ENCODE data around the gene MACROD2.

MACROD2 gene

DNA sequence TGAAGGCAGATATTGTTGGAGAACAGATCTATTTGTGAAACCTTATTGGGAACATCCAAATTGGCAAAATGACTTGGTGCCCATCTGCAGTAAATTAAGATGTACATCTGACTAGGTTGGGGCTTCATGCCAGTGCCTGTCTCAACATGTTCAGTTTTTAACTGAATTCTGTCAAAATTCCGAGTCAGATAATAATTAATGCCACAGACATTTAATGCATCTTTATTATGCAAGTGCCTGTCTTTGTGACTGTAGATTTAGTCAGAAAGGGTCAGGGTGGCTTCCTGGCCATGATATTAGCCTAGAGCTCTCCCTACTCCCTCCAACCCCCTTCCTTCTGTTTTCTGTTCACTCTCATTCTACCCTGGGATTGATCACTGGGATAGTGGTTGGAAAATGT lies 541.4 kb downstream of the MACROD2 start:
- DNase-seq (ENCODE audit: low spot score in 2 of 2) = no peak
- Mint-ChIP-seq H3K9me3 (no peaks in the 10 kb centered on the region), H3K4me1 (no peaks in the 10 kb centered on the region), H3K27me3 (peaks cover 2% of the 10 kb centered on the region), H3K36me3 (no peaks in the 10 kb centered on the region), H3K4me3 (no peak overlapping the region), H3K27ac (no peak overlapping the region)
- ATAC-seq (ENCODE audit: low read depth) = no peak

DNA sequence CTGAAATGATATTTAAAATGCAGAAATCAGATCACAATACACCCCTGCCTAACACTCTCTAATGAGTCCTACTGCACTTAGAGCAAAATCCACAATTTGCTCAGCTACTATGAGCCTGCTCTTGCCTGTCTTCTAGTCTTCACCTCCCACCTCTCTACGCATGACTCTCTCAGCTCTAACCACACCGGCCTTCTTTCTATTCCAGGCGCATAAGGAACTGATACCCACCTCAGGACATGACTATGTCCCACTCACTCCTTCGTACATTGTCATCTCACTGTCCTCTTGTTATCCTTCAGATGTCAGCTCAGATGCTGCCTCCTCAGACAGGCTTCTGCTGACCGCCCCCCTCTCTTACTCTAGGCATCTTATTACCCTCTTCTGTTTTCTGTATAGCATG lies 543.1 kb downstream of the MACROD2 start:
- peaks cover 2% of the 10 kb centered on the region for H3K27me3 Mint-ChIP-seq
- no peak overlapping the region for H3K4me3 Mint-ChIP-seq
- H3K4me1 Mint-ChIP-seq = no peaks in the 10 kb centered on the region
- no peak overlapping the region for H3K27ac Mint-ChIP-seq
- H3K9me3 Mint-ChIP-seq = no peaks in the 10 kb centered on the region
- no peaks in the 10 kb centered on the region for H3K36me3 Mint-ChIP-seq
- ATAC-seq (ENCODE audit: low read depth) (no peak), DNase-seq (ENCODE audit: low spot score in 2 of 2) (no peak)

- peaks cover 2% of the 10 kb centered on the region for H3K27me3 Mint-ChIP-seq
- ATAC-seq (ENCODE audit: low read depth) (no peak), DNase-seq (ENCODE audit: low spot score in 2 of 2) (no peak)
- H3K27ac Mint-ChIP-seq = no peak overlapping the region
- H3K4me3 Mint-ChIP-seq = no peak overlapping the region
- no peaks in the 10 kb centered on the region for H3K36me3 Mint-ChIP-seq
- no peaks in the 10 kb centered on the region for H3K9me3 Mint-ChIP-seq
- no peaks in the 10 kb centered on the region for H3K4me1 Mint-ChIP-seq
Observed at GRCh38 chr20:14543040-14543439, 547.7 kb downstream of the MACROD2 start.

GRCh38 chr20:14544688-14545087 lies 549.4 kb downstream of the MACROD2 start:
- Mint-ChIP-seq H3K4me3 (no peak overlapping the region), H3K36me3 (no peaks in the 10 kb centered on the region), H3K4me1 (no peaks in the 10 kb centered on the region), H3K27ac (no peak overlapping the region), H3K9me3 (no peaks in the 10 kb centered on the region), H3K27me3 (no peaks in the 10 kb centered on the region)
- no peak for DNase-seq (ENCODE audit: low spot score in 2 of 2)
- no peak for ATAC-seq (ENCODE audit: low read depth)

GRCh38 chr20:14550655-14551054 lies 555.3 kb downstream of the MACROD2 start:
- no peak overlapping the region for H3K4me3 Mint-ChIP-seq
- no peaks in the 10 kb centered on the region for H3K27me3 Mint-ChIP-seq
- peaks cover 3% of the 10 kb centered on the region for H3K9me3 Mint-ChIP-seq
- no peak overlapping the region for H3K27ac Mint-ChIP-seq
- H3K36me3 Mint-ChIP-seq = no peaks in the 10 kb centered on the region
- no peaks in the 10 kb centered on the region for H3K4me1 Mint-ChIP-seq
- DNase-seq (ENCODE audit: low spot score in 2 of 2) = no peak
- ATAC-seq (ENCODE audit: low read depth) = no peak

DNA sequence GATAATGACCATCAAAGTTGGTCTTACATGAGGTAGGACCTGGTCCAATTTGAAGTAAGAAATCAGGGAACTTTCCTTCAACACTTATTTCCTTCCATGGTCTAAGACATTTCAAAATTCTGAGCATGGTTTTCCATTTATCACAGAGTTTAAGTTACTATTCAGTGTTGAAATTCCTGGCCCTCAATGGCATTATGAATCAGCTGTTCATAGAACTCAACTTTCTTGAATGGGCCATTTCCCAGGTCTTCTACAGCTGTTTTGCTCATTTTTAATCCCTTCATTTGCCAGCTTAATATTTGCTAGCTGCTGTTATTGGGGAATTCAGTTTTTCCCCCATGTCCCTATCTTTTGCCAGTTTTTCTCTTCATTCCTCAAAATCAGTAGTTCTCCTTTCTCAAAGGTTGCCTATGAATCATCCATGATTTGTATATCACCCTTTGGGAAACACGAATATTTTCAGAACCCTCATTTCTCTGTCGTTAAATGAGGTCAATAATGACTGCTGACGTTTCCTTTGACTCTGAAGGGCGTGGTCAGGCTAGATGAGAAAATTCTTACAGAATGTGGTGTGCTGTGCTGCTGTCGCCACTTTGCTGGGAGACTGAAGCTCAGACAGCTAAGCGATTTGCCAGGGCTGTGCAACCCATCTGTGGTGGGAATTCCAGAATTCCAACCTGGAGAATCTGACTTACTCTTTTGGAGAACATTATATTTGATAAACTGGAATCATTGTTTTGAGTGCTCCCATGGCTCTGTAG lies 558.6 kb downstream of the MACROD2 start:
- no peaks in the 10 kb centered on the region for H3K4me1 Mint-ChIP-seq
- H3K27me3 Mint-ChIP-seq = no peaks in the 10 kb centered on the region
- no peak for ATAC-seq (ENCODE audit: low read depth)
- no peak overlapping the region for H3K4me3 Mint-ChIP-seq
- no peak overlapping the region for H3K27ac Mint-ChIP-seq
- DNase-seq (ENCODE audit: low spot score in 2 of 2) = no peak
- H3K9me3 Mint-ChIP-seq = peaks cover 4% of the 10 kb centered on the region
- H3K36me3 Mint-ChIP-seq = no peaks in the 10 kb centered on the region

- Mint-ChIP-seq H3K27me3 (no peaks in the 10 kb centered on the region), H3K4me1 (no peaks in the 10 kb centered on the region), H3K36me3 (no peaks in the 10 kb centered on the region), H3K27ac (no peak overlapping the region), H3K4me3 (no peak overlapping the region), H3K9me3 (peaks cover 2% of the 10 kb centered on the region)
- DNase-seq (ENCODE audit: low spot score in 2 of 2) (no peak), ATAC-seq (ENCODE audit: low read depth) (no peak)
Observed at GRCh38 chr20:14555676-14556075, 560.4 kb downstream of the MACROD2 start.

- H3K9me3 Mint-ChIP-seq = peaks cover 2% of the 10 kb centered on the region
- H3K27me3 Mint-ChIP-seq = no peaks in the 10 kb centered on the region
- H3K4me3 Mint-ChIP-seq = no peak overlapping the region
- no peak for ATAC-seq (ENCODE audit: low read depth)
- no peaks in the 10 kb centered on the region for H3K4me1 Mint-ChIP-seq
- H3K27ac Mint-ChIP-seq = no peak overlapping the region
- no peak for DNase-seq (ENCODE audit: low spot score in 2 of 2)
- H3K36me3 Mint-ChIP-seq = no peaks in the 10 kb centered on the region
Observed at GRCh38 chr20:14556206-14556605, 560.9 kb downstream of the MACROD2 start.

- H3K9me3 Mint-ChIP-seq = peaks cover 2% of the 10 kb centered on the region
- DNase-seq (ENCODE audit: low spot score in 2 of 2) (no peak), ATAC-seq (ENCODE audit: low read depth) (no peak)
- no peaks in the 10 kb centered on the region for H3K36me3 Mint-ChIP-seq
- H3K4me1 Mint-ChIP-seq = no peaks in the 10 kb centered on the region
- H3K27ac Mint-ChIP-seq = no peak overlapping the region
- no peak overlapping the region for H3K4me3 Mint-ChIP-seq
- H3K27me3 Mint-ChIP-seq = no peaks in the 10 kb centered on the region
Observed at GRCh38 chr20:14559612-14560011, 564.3 kb downstream of the MACROD2 start.

- Mint-ChIP-seq H3K9me3 (peaks cover 2% of the 10 kb centered on the region), H3K27ac (no peak overlapping the region), H3K27me3 (no peaks in the 10 kb centered on the region), H3K36me3 (no peaks in the 10 kb centered on the region), H3K4me1 (no peaks in the 10 kb centered on the region), H3K4me3 (no peak overlapping the region)
- DNase-seq (ENCODE audit: low spot score in 2 of 2) = no peak
- ATAC-seq (ENCODE audit: low read depth) = no peak
Observed at GRCh38 chr20:14561741-14562221, 566.5 kb downstream of the MACROD2 start.

GRCh38 chr20:14562981-14563380 lies 567.7 kb downstream of the MACROD2 start:
- H3K9me3 Mint-ChIP-seq = peaks cover 2% of the 10 kb centered on the region
- no peaks in the 10 kb centered on the region for H3K4me1 Mint-ChIP-seq
- no peak for DNase-seq (ENCODE audit: low spot score in 2 of 2)
- no peaks in the 10 kb centered on the region for H3K36me3 Mint-ChIP-seq
- no peaks in the 10 kb centered on the region for H3K27me3 Mint-ChIP-seq
- H3K27ac Mint-ChIP-seq = no peak overlapping the region
- no peak for ATAC-seq (ENCODE audit: low read depth)
- H3K4me3 Mint-ChIP-seq = no peak overlapping the region

DNA sequence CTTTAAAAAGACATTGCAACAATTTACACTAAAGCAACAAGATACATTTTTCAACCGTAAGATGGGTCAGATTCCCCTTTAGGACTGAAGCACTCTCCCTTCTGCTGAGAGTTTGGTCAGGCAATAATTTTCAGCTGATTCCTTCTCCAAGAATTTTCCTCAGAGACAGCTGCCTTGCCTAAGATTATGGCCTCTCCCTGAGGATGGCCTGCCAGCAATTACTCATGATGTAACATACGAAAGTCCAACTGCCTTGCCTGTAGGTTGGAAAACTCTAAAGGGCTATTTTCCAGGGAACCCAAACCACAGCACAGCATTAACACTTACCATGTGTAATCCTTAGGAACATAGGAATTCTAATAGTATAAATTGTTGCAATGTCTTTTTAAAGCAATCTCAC lies 571.2 kb downstream of the MACROD2 start:
- Mint-ChIP-seq H3K27me3 (no peaks in the 10 kb centered on the region), H3K36me3 (no peaks in the 10 kb centered on the region), H3K4me1 (no peaks in the 10 kb centered on the region), H3K27ac (no peak overlapping the region), H3K4me3 (no peak overlapping the region), H3K9me3 (peaks cover 2% of the 10 kb centered on the region)
- ATAC-seq (ENCODE audit: low read depth) (no peak), DNase-seq (ENCODE audit: low spot score in 2 of 2) (no peak)

GRCh38 chr20:14568225-14568624 lies 572.9 kb downstream of the MACROD2 start:
- H3K4me1 Mint-ChIP-seq = no peaks in the 10 kb centered on the region
- ATAC-seq (ENCODE audit: low read depth) = no peak
- no peak overlapping the region for H3K27ac Mint-ChIP-seq

DNA sequence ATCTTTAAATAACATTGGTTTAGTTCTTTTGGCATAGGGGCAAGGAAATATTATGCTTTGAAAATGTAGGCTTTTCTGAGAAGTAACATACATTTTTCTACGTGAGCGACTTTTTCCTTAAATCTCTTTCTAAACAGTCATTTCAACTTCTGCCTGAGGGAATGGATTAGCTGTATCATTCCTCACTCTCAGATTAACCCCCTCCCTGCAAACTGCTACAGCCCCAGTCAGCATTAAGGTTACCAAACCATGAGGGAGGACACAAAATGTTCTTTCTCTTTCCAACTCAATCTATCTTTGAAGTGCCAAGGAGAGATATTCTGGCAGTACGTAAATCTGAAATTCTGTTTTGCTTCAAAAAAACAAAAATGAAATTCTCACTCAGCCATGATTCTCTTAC lies 573.4 kb downstream of the MACROD2 start:
- no peaks in the 10 kb centered on the region for H3K36me3 Mint-ChIP-seq
- H3K4me3 Mint-ChIP-seq = no peak overlapping the region
- no peaks in the 10 kb centered on the region for H3K27me3 Mint-ChIP-seq
- DNase-seq (ENCODE audit: low spot score in 2 of 2) = no peak
- peaks cover 2% of the 10 kb centered on the region for H3K9me3 Mint-ChIP-seq
- no peak for ATAC-seq (ENCODE audit: low read depth)
- no peaks in the 10 kb centered on the region for H3K4me1 Mint-ChIP-seq
- H3K27ac Mint-ChIP-seq = no peak overlapping the region

More at GRCh38 chr20:14568225-14568624, 572.9 kb downstream of the MACROD2 start:
- no peak overlapping the region for H3K4me3 Mint-ChIP-seq
- H3K27me3 Mint-ChIP-seq = no peaks in the 10 kb centered on the region
- DNase-seq (ENCODE audit: low spot score in 2 of 2) = no peak
- no peaks in the 10 kb centered on the region for H3K36me3 Mint-ChIP-seq
- H3K9me3 Mint-ChIP-seq = peaks cover 2% of the 10 kb centered on the region

GRCh38 chr20:14569641-14570040 lies 574.3 kb downstream of the MACROD2 start:
- no peak overlapping the region for H3K4me3 Mint-ChIP-seq

More at GRCh38 chr20:14569641-14570040, 574.3 kb downstream of the MACROD2 start:
- no peaks in the 10 kb centered on the region for H3K4me1 Mint-ChIP-seq
- ATAC-seq (ENCODE audit: low read depth) (no peak), DNase-seq (ENCODE audit: low spot score in 2 of 2) (no peak)
- peaks cover 2% of the 10 kb centered on the region for H3K9me3 Mint-ChIP-seq
- H3K36me3 Mint-ChIP-seq = no peaks in the 10 kb centered on the region
- H3K27me3 Mint-ChIP-seq = no peaks in the 10 kb centered on the region
- no peak overlapping the region for H3K27ac Mint-ChIP-seq
